GM12873 (cell line): ENCODE data around the gene PDE4D.

ENCODE experiments used
- CTCF ChIP-seq: IDR thresholded peaks from 2 replicates; pipeline ENCODE4 v1.5.1; 2012; ENCODE audit warnings: low read depth, mild to moderate bottlenecking, moderate library complexity, low read length, control low read depth; ENCODE audit not compliant: insufficient read depth; ENCODE audit errors: missing control alignments

The PDE4D gene

GRCh38 chr5:59790776-59791475 lies 102.6 kb downstream of the PDE4D start:
- no peak for TF ChIP-seq CTCF

- no peak for TF ChIP-seq CTCF
Observed at GRCh38 chr5:59790376-59790775, 103.2 kb downstream of the PDE4D start.

- TF ChIP-seq CTCF, result no peak
Observed at GRCh38 chr5:59789894-59790293, 103.6 kb downstream of the PDE4D start.

GRCh38 chr5:59789197-59789596 lies 104.3 kb downstream of the PDE4D start:
- no peak for TF ChIP-seq CTCF

- no peak for TF ChIP-seq CTCF
Observed at GRCh38 chr5:59786334-59786805, 107.2 kb downstream of the PDE4D start.

GRCh38 chr5:59785676-59786333 lies 107.7 kb downstream of the PDE4D start:
- TF ChIP-seq CTCF, result no peak

GRCh38 chr5:59783264-59783663 lies 110.3 kb downstream of the PDE4D start:
- no peak for TF ChIP-seq CTCF
